Right lobe of liver (tissue), 6 donors: ENCODE results near the gene TPGS2. TPM values are rescaled to one million over a fixed set of nuclear protein-coding genes. Genes with fewer than 3 reads are reported as not detected.
A peak's percentile ranks its signal among the peaks of the same experiment; 100 is the strongest.

Source experiments
- ATAC-seq, 4 donors: fragments of 200-7000 bp; cut with Tn5 transposase; one replicate each; pipeline ENCODE4 v1.9.1; 2020; ENCODE audit warnings: mild to moderate bottlenecking in 4 of 4, moderate library complexity in 4 of 4
- DNase-seq, 3 donors: peaks; one replicate each; pipeline ENCODE4 v3.0.0-alpha.2; 2020
- H3K27ac ChIP-seq, 3 donors: fragments of 200-600 bp; one replicate each; pipeline ENCODE4 v1.8.0; 2022
- H3K27me3 ChIP-seq, 2 donors: fragments of 200-600 bp; one replicate each; pipeline ENCODE4 v1.8.0; 2022
- H3K36me3 ChIP-seq, 4 donors: fragments of 200-600 bp; sonication (generic) in 1 of 4; one replicate each; pipeline versions ENCODE4 v1.5.1 to v1.8.0; 2017 to 2022; ENCODE audit warnings: control low read depth in 1 of 4
- H3K4me1 ChIP-seq, 4 donors: fragments of 200-600 bp; sonication (generic) in 1 of 4; one replicate each; pipeline versions ENCODE4 v1.5.1 to v1.8.0; 2017 to 2022; ENCODE audit warnings: control low read depth in 1 of 4
- H3K4me3 ChIP-seq, 3 donors: fragments of 200-600 bp; one replicate each; pipeline ENCODE4 v1.8.0; 2022
- H3K9me3 ChIP-seq, 4 donors: fragments of 200-600 bp; sonication (generic) in 1 of 4; one replicate each; pipeline versions ENCODE4 v1.5.1 to v1.8.0; 2017 to 2022; ENCODE audit warnings: control low read depth in 1 of 4
- CTCF ChIP-seq, 4 donors: fragments of 200-600 bp in 3 of 4; fragments of 450-650 bp in 1 of 4; IDR thresholded peaks; one replicate each; pipeline versions ENCODE4 v1.5.1 to v1.8.0; 2016 to 2022; ENCODE audit warnings: antibody characterized with exemption in 4 of 4, mild to moderate bottlenecking in 2 of 4
- POLR2A ChIP-seq: fragments of 450-650 bp; IDR thresholded peaks from one replicate; pipeline ENCODE4 v1.6.1; 2017; ENCODE audit warnings: antibody characterized with exemption, mild to moderate bottlenecking
- WGBS: methylation state at CpG from one replicate; pipeline ENCODE4 v1.1.6; 2018; ENCODE audit warnings: low coverage, low lambda C conversion rate; ENCODE audit not compliant: insufficient coverage; ENCODE audit errors: missing lambda C conversion rate; 5-methylcytosine and 5-hydroxymethylcytosine counted together
- intact Hi-C, 2 donors: fragments of 100-400 bp; cut with DNase I; formaldehyde crosslinking; loops; one replicate each; pipeline versions ENCODE4 v1.11.2 to v1.14.1; 2022
- total RNA-seq, 6 experiments: library from RNA; depleted of rRNA in 2 of 6; stranded (reverse); fragments of >200 nt in 2 of 6; fragmentation: NEBNext Ultra II Directional in 3 of 6; extraction: Animal tissue kit (Norgen Biotek cat#: 25700) in 3 of 6; gene quantifications; one replicate each; pipeline versions ENCODE4 v1.1.0 to v1.2.4, GENCODE V29; 2016 to 2023
- donor health status: DM: no; HTN: yes; CAD: no.
- donor health status: DM: no; HTN: no; CAD: no.
- donor health status: DM: no; HTN: no; CAD: no.
- donor health status: DM: no; HTN: yes; CAD: no.
- donor health status: DM: no; HTN: yes; CAD: no.

TPGS2 gene
- total RNA-seq, 6 experiments from 2014 or later = 14.0 to 56.2 (median 23.1) TPM

GRCh38 chr18:36849288-36850006 lies 20.6 kb upstream of the TPGS2 start:
- WGBS = 55% methylated on average over 2 of the region's 2 CpGs
- no peak for TF ChIP-seq CTCF (IDR thresholded peaks at IDR 0.05)
- no peak for TF ChIP-seq POLR2A
- H3K9me3 ChIP-seq = no peaks in the 10 kb centered on the region

GRCh38 chr18:36848609-36849008 lies 19.8 kb upstream of the TPGS2 start:
- WGBS = 84% methylated on average over 2 of the region's 2 CpGs
- Histone ChIP-seq H3K27ac (no peak overlapping the region), H3K9me3 (no peaks in the 10 kb centered on the region), H3K4me3 (no peak overlapping the region), H3K36me3 (no peaks in the 10 kb centered on the region), H3K4me1 (peaks cover 0 to under 1% (median 0%) of the 10 kb centered on the region in 4 donors), H3K27me3 (no peaks in the 10 kb centered on the region)
- ATAC-seq (no peak), DNase-seq (no peak)
- TF ChIP-seq CTCF (IDR thresholded peaks at IDR 0.05) (no peak), POLR2A (no peak)
- intact Hi-C loops = no loop called here

More at GRCh38 chr18:36849288-36850006, 20.6 kb upstream of the TPGS2 start:
- no peak overlapping the region for H3K27ac ChIP-seq
- no peaks in the 10 kb centered on the region for H3K27me3 ChIP-seq
- no peak overlapping the region for H3K4me3 ChIP-seq
- H3K36me3 ChIP-seq = no peaks in the 10 kb centered on the region
- intact Hi-C loops = no loop called here
- no peaks in the 10 kb centered on the region for H3K4me1 ChIP-seq
- DNase-seq (no peak), ATAC-seq (no peak)

GRCh38 chr18:36843784-36844183 lies 15.0 kb upstream of the TPGS2 start:
- Histone ChIP-seq H3K4me3 (no peak overlapping the region), H3K36me3 (no peaks in the 10 kb centered on the region), H3K27ac (no peak overlapping the region), H3K27me3 (no peaks in the 10 kb centered on the region), H3K9me3 (no peaks in the 10 kb centered on the region), H3K4me1 (peaks cover 0 to 3% (median 0%) of the 10 kb centered on the region in 4 donors)
- WGBS = 39% methylated on average over 2 of the region's 2 CpGs
- TF ChIP-seq POLR2A (no peak), CTCF (IDR thresholded peaks at IDR 0.05) (no peak)
- intact Hi-C loops = no loop called here
- DNase-seq (no peak), ATAC-seq (peak; percentile 57 to 67 (median 58))

GRCh38 chr18:36843199-36843598 lies 14.4 kb upstream of the TPGS2 start:
- H3K36me3 ChIP-seq = no peaks in the 10 kb centered on the region
- ATAC-seq = no peak
- intact Hi-C loops = no loop called here
- no peaks in the 10 kb centered on the region for H3K27me3 ChIP-seq
- 94% methylated on average over 5 of the region's 5 CpGs for WGBS
- no peaks in the 10 kb centered on the region for H3K9me3 ChIP-seq
- DNase-seq = no peak
- H3K27ac ChIP-seq = no peak overlapping the region
- TF ChIP-seq CTCF (IDR thresholded peaks at IDR 0.05) (no peak), POLR2A (no peak)
- H3K4me3 ChIP-seq = no peak overlapping the region
- H3K4me1 ChIP-seq = peaks cover 0 to 3% (median 0%) of the 10 kb centered on the region in 4 donors
